Esophagus squamous epithelium (tissue), 5 donors: ENCODE data around the gene LYRM2. TPM values are rescaled to one million over a fixed set of nuclear protein-coding genes. Genes with fewer than 3 reads are reported as not detected.

Experiments used
- DNase-seq: peaks from one replicate; lab custom pipeline; 2025; lab: John Stamatoyannopoulos, UW
- H3K27ac ChIP-seq, 4 donors: fragments of 200-600 bp; sonication (generic); one replicate each; pipeline ENCODE4 v1.5.1; 2016 to 2019; ENCODE audit warnings: mild to moderate bottlenecking in 1 of 4
- H3K27me3 ChIP-seq, 4 donors: fragments of 200-600 bp; sonication (generic); 1 replicate in 3 of 4; 2 replicates in 1 of 4; pipeline versions ENCODE4 v1.5.1 to v1.6.0; 2017 to 2021; ENCODE audit warnings: antibody characterized with exemption in 1 of 4
- H3K36me3 ChIP-seq, 3 donors: fragments of 200-600 bp; sonication (generic); one replicate each; pipeline ENCODE4 v1.5.1; 2016 to 2019
- H3K4me1 ChIP-seq, 3 donors: fragments of 200-600 bp; sonication (generic); one replicate each; pipeline ENCODE4 v1.5.1; 2017 to 2019
- H3K4me3 ChIP-seq, 4 donors: fragments of 200-600 bp; sonication (generic); 1 replicate in 3 of 4; 2 replicates in 1 of 4; pipeline ENCODE4 v1.5.1; 2016 to 2019; ENCODE audit warnings: mild to moderate bottlenecking in 2 of 4, moderate library complexity in 1 of 4
- H3K9me3 ChIP-seq, 3 donors: fragments of 200-600 bp; sonication (generic); one replicate each; pipeline ENCODE4 v1.5.1; 2016 to 2019
- CTCF ChIP-seq, 6 experiments: fragments of 450-650 bp in 4 of 6; fragments of 200-600 bp in 2 of 6; sonication (generic) in 2 of 6; IDR thresholded peaks; one replicate each; pipeline ENCODE4 v1.5.1; 2016 to 2019; ENCODE audit warnings: antibody characterized with exemption in 6 of 6, mild to moderate bottlenecking in 4 of 6, moderate library complexity in 4 of 6
- POLR2A ChIP-seq, 4 donors: fragments of 450-650 bp; IDR thresholded peaks; one replicate each; pipeline ENCODE4 v1.6.1; 2017; ENCODE audit warnings: antibody characterized with exemption in 4 of 4, mild to moderate bottlenecking in 4 of 4, moderate library complexity in 3 of 4
- WGBS, 2 donors: methylation state at CpG; one replicate each; pipeline ENCODE4 v1.1.5; 2018; 5-methylcytosine and 5-hydroxymethylcytosine counted together
- intact Hi-C: fragments of 100-400 bp; cut with DNase I; formaldehyde crosslinking; loops from one replicate; pipeline ENCODE4 v1.15.0; 2022
- total RNA-seq, 4 donors: library from RNA; depleted of rRNA; stranded (reverse); fragments of >200 nt; gene quantifications; one replicate each; pipeline ENCODE4 v1.1.0, GENCODE V29; 2016
- donor health status: DM: yes; HTN: yes; CAD: no.

LYRM2 gene
- total RNA-seq, 4 donors from 2014 or later: 4.6 to 16.6 (median 15.1) TPM

DNA sequence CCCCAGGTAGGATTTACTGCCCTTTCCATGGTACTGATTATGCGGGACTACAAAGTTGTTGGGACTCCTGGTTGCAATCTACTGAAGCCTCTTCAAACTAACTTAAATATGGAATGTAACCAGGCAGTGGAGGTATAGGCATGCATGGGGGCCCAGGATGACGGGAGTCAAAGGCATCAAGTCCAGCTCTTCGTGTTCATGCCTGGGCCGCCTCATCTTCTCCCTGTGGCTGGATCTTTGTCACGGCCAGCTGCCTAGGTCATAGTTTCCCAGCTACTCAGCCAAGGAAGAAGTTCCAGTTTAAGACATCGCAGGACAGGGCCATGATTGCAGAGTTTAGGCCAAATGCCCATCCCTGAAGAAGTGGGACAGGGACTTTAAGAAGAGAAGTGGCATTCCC is 20.5 kb downstream of the LYRM2 start:
- H3K4me1 ChIP-seq: no peaks in the 10 kb centered on the region
- H3K36me3 ChIP-seq: peaks cover 0 to 27% (median 4%) of the 10 kb centered on the region in 3 donors
- no peaks in the 10 kb centered on the region for H3K27me3 ChIP-seq
- no peaks in the 10 kb centered on the region for H3K9me3 ChIP-seq
- no peak for DNase-seq
- no peak overlapping the region for H3K4me3 ChIP-seq
- intact Hi-C loops: no loop called here
- no peak for TF ChIP-seq POLR2A (IDR thresholded peaks at IDR 0.05)
- TF ChIP-seq CTCF (IDR thresholded peaks at IDR 0.05): no peak
- H3K27ac ChIP-seq: no peak overlapping the region
- 93 to 100% methylated on average over 2 to 6 of the region's 6 CpGs for WGBS, 2 donors

GRCh38 chr6:89616531-89616930 is 22.0 kb downstream of the LYRM2 start:
- Histone ChIP-seq H3K27me3 (no peaks in the 10 kb centered on the region), H3K4me1 (no peaks in the 10 kb centered on the region), H3K9me3 (no peaks in the 10 kb centered on the region), H3K4me3 (no peak overlapping the region), H3K27ac (no peak overlapping the region), H3K36me3 (peaks cover 0 to 27% (median 0%) of the 10 kb centered on the region in 3 donors)
- TF ChIP-seq CTCF (IDR thresholded peaks at IDR 0.05) (no peak), POLR2A (IDR thresholded peaks at IDR 0.05) (no peak)
- intact Hi-C loops: no loop called here
- no peak for DNase-seq
- 88 to 100% methylated on average over 3 to 5 of the region's 5 CpGs for WGBS, 2 donors

- DNase-seq: no peak
- Histone ChIP-seq H3K4me1 (no peaks in the 10 kb centered on the region), H3K9me3 (no peaks in the 10 kb centered on the region), H3K27ac (no peak overlapping the region), H3K36me3 (peaks cover 0 to 27% (median 0%) of the 10 kb centered on the region in 3 donors), H3K4me3 (no peak overlapping the region), H3K27me3 (no peaks in the 10 kb centered on the region)
- 89 to 94% methylated on average over 3 to 5 of the region's 5 CpGs for WGBS, 2 donors
- TF ChIP-seq CTCF (IDR thresholded peaks at IDR 0.05) (no peak), POLR2A (IDR thresholded peaks at IDR 0.05) (no peak)
- intact Hi-C loops: no loop called here
Measured at GRCh38 chr6:89615882-89616281, 22.7 kb downstream of the LYRM2 start.

- no peak for DNase-seq
- H3K36me3 ChIP-seq: peaks cover 0 to 18% (median 0%) of the 10 kb centered on the region in 3 donors
- TF ChIP-seq CTCF (IDR thresholded peaks at IDR 0.05) (no peak), POLR2A (IDR thresholded peaks at IDR 0.05) (no peak)
- H3K27ac ChIP-seq: no peak overlapping the region
- intact Hi-C loops: loop anchor here (5.0 kb wide), 2 partner anchors 181 to 246 kb away; partner anchors contain the start of gene ANKRD6
- no peaks in the 10 kb centered on the region for H3K27me3 ChIP-seq
- no peaks in the 10 kb centered on the region for H3K9me3 ChIP-seq
- H3K4me3 ChIP-seq: no peak overlapping the region
- 75 to 90% methylated on average over 5 of the region's 5 CpGs for WGBS, 2 donors
- no peaks in the 10 kb centered on the region for H3K4me1 ChIP-seq
Measured at GRCh38 chr6:89613790-89614189, 24.8 kb downstream of the LYRM2 start.

- H3K4me1 ChIP-seq: no peaks in the 10 kb centered on the region
- no peaks in the 10 kb centered on the region for H3K9me3 ChIP-seq
- 74 to 84% methylated on average over 5 to 8 of the region's 12 CpGs for WGBS, 2 donors
- no peak for DNase-seq
- TF ChIP-seq POLR2A (IDR thresholded peaks at IDR 0.05) (no peak), CTCF (IDR thresholded peaks at IDR 0.05) (no peak)
- H3K4me3 ChIP-seq: no peak overlapping the region
- intact Hi-C loops: loop anchor here (5.0 kb wide), 2 partner anchors 180 to 245 kb away; partner anchors contain the start of gene ANKRD6
- H3K36me3 ChIP-seq: peaks cover 0 to 16% (median 0%) of the 10 kb centered on the region in 3 donors
- no peak overlapping the region for H3K27ac ChIP-seq
- H3K27me3 ChIP-seq: no peaks in the 10 kb centered on the region
Measured at GRCh38 chr6:89612121-89612520, 26.4 kb downstream of the LYRM2 start.
